OCI-LY1 (cell line): Measurements from ENCODE around the gene RUSC2.
A peak's percentile ranks its signal among the peaks of the same experiment; 100 is the strongest.

Experiments used
- H2AFZ ChIP-seq: fragments of 200-600 bp; sonication (generic), shearing (Covaris generic); 2 replicates; pipeline ENCODE4 v1.6.0; 2014; ENCODE audit warnings: antibody characterized with exemption, mild to moderate bottlenecking, low read length
- H3F3A ChIP-seq: fragments of 200-600 bp; sonication (generic), shearing (Covaris generic); 2 replicates; pipeline ENCODE4 v1.6.0; 2014; ENCODE audit warnings: mild to moderate bottlenecking, antibody characterized with exemption, low read length, moderate library complexity; ENCODE audit not compliant: insufficient read depth
- H3K27ac ChIP-seq: fragments of 200-600 bp; sonication (generic); 2 replicates; pipeline ENCODE4 v1.5.1; 2014; ENCODE audit warnings: low read length, mixed run types, mild to moderate bottlenecking, low read depth; ENCODE audit not compliant: poor library complexity, severe bottlenecking
- H3K27me3 ChIP-seq: fragments of 200-600 bp; sonication (generic); 2 replicates; pipeline ENCODE4 v1.6.0; 2014; ENCODE audit warnings: antibody characterized with exemption, mild to moderate bottlenecking, low read length, moderate library complexity; ENCODE audit not compliant: insufficient read depth
- H3K36me3 ChIP-seq: fragments of 200-600 bp; sonication (generic); 2 replicates; pipeline ENCODE4 v1.6.1; 2014; ENCODE audit warnings: mild to moderate bottlenecking, antibody characterized with exemption, low read length, moderate library complexity, mixed read lengths; ENCODE audit not compliant: insufficient read depth
- H3K4me1 ChIP-seq: fragments of 200-600 bp; sonication (generic); 2 replicates; pipeline ENCODE4 v1.5.1; 2014; ENCODE audit warnings: mild to moderate bottlenecking, low read length, moderate library complexity; ENCODE audit not compliant: insufficient read depth, severe bottlenecking
- H3K4me2 ChIP-seq: fragments of 200-600 bp; sonication (generic), shearing (Covaris generic); 2 replicates; pipeline ENCODE4 v1.6.1; 2014; ENCODE audit warnings: low read length
- H3K4me3 ChIP-seq: fragments of 200-600 bp; sonication (generic); 2 replicates; pipeline ENCODE4 v1.5.1; 2014; ENCODE audit warnings: low read length, low read depth, mild to moderate bottlenecking, mixed read lengths; ENCODE audit not compliant: poor library complexity, severe bottlenecking
- H3K79me2 ChIP-seq: fragments of 200-600 bp; shearing (Covaris generic); 2 replicates; pipeline ENCODE4 v1.6.1; 2016; ENCODE audit warnings: mixed run types, low read length, mixed read lengths; ENCODE audit not compliant: insufficient read depth
- H3K9ac ChIP-seq: fragments of 200-600 bp; sonication (generic), shearing (Covaris generic); 2 replicates; pipeline ENCODE4 v1.6.1; 2014; ENCODE audit warnings: mild to moderate bottlenecking, low read length, mixed read lengths
- H3K9me2 ChIP-seq: fragments of 200-600 bp; sonication (generic), shearing (Covaris generic); 2 replicates; pipeline ENCODE4 v1.6.1; 2014; ENCODE audit warnings: low read depth, mild to moderate bottlenecking, low read length, mixed read lengths
- H3K9me3 ChIP-seq: fragments of 200-600 bp; shearing (Covaris generic); 2 replicates; pipeline ENCODE4 v1.6.1; 2014; ENCODE audit warnings: low read length, mixed read lengths
- H4K20me1 ChIP-seq: fragments of 200-600 bp; sonication (generic), shearing (Covaris generic); 2 replicates; pipeline ENCODE4 v1.6.0; 2016; ENCODE audit warnings: mild to moderate bottlenecking, low read length; ENCODE audit not compliant: insufficient read depth
- CTCF ChIP-seq: fragments of 200-600 bp; sonication (generic), shearing (Covaris generic); IDR thresholded peaks from 2 replicates; pipeline ENCODE4 v1.5.1; 2017; ENCODE audit warnings: mild to moderate bottlenecking, antibody characterized with exemption, low read length, moderate library complexity, mixed read lengths
- EZH2 ChIP-seq: fragments of 200-600 bp; sonication (generic), shearing (Covaris generic); IDR thresholded peaks from 2 replicates; pipeline ENCODE4 v1.8.0; 2017; ENCODE audit warnings: borderline replicate concordance, mixed run types, mild to moderate bottlenecking, antibody characterized with exemption, low read length, moderate library complexity, mixed read lengths

Gene RUSC2

GRCh38 chr9:35481347-35481975 lies 8.4 kb upstream of the RUSC2 start:
- Histone ChIP-seq H3K79me2 (no peaks in the 10 kb centered on the region), H3K27me3 (0 out of 2 replicates have a peak, but pooled peaks cover 4% of the 10 kb centered on the region), H3K9me3 (no peaks in the 10 kb centered on the region), H3K4me1 (no peaks in the 10 kb centered on the region), H3K9ac (no peak overlapping the region), H3K4me2 (no peak overlapping the region), H3K9me2 (no peaks in the 10 kb centered on the region), H3F3A (no peaks in the 10 kb centered on the region), H2AFZ (no peak overlapping the region), H3K36me3 (no peaks in the 10 kb centered on the region), H4K20me1 (no peaks in the 10 kb centered on the region), H3K27ac (no peak overlapping the region), H3K4me3 (no peak overlapping the region)
- no peak for TF ChIP-seq EZH2
- peak; percentile 60 for TF ChIP-seq CTCF

- H3K4me2 ChIP-seq = no peak overlapping the region
- TF ChIP-seq EZH2 (no peak), CTCF (no peak)
- H3K9me3 ChIP-seq = no peaks in the 10 kb centered on the region
- H3K36me3 ChIP-seq = no peaks in the 10 kb centered on the region
- no peaks in the 10 kb centered on the region for H3K9me2 ChIP-seq
- no peaks in the 10 kb centered on the region for H3K4me1 ChIP-seq
- H3K27me3 ChIP-seq = 0 out of 2 replicates have a peak, but pooled peaks cover 4% of the 10 kb centered on the region
- H3K4me3 ChIP-seq = no peak overlapping the region
- H4K20me1 ChIP-seq = no peaks in the 10 kb centered on the region
- H3F3A ChIP-seq = no peaks in the 10 kb centered on the region
- H3K79me2 ChIP-seq = no peaks in the 10 kb centered on the region
- no peak overlapping the region for H3K27ac ChIP-seq
- H3K9ac ChIP-seq = no peak overlapping the region
- no peak overlapping the region for H2AFZ ChIP-seq
These were observed 7.8 kb upstream of the RUSC2 start for GRCh38 chr9:35482071-35482470.

GRCh38 chr9:35484406-35484805 lies 5.5 kb upstream of the RUSC2 start:
- TF ChIP-seq CTCF (no peak), EZH2 (no peak)

More at GRCh38 chr9:35484406-35484805, 5.5 kb upstream of the RUSC2 start:
- Histone ChIP-seq H3K27ac (no peak overlapping the region), H4K20me1 (no peaks in the 10 kb centered on the region), H3K27me3 (0 out of 2 replicates have a peak, but pooled peaks cover 4% of the 10 kb centered on the region), H3K79me2 (no peaks in the 10 kb centered on the region), H3K4me1 (no peaks in the 10 kb centered on the region), H3K9me3 (no peaks in the 10 kb centered on the region), H3K36me3 (no peaks in the 10 kb centered on the region), H3K9ac (no peak overlapping the region), H3K4me3 (no peak overlapping the region), H2AFZ (no peak overlapping the region), H3K9me2 (no peaks in the 10 kb centered on the region), H3F3A (no peaks in the 10 kb centered on the region), H3K4me2 (no peak overlapping the region)
